Gastrocnemius medialis (tissue), 4 donors: ENCODE results near the gene SYDE1. TPM values are rescaled to one million over a fixed set of nuclear protein-coding genes. Genes with fewer than 3 reads are reported as not detected.
A peak's percentile ranks its signal among the peaks of the same experiment; 100 is the strongest.

Experiments used
- ATAC-seq, 2 donors: fragments of 150-250 bp; one replicate each; pipeline ENCODE4 v1.9.1; 2016
- DNase-seq, 2 donors: peaks; one replicate each; pipeline ENCODE4 v3.0.0-alpha.2; 2019
- H3K27ac ChIP-seq, 4 donors: fragments of 200-600 bp; sonication (generic); 1 replicate in 1 of 4; 2 replicates in 3 of 4; pipeline ENCODE4 v1.5.1; 2016 to 2018; ENCODE audit warnings: mild to moderate bottlenecking in 2 of 4, moderate library complexity in 1 of 4
- H3K27me3 ChIP-seq, 3 donors: fragments of 200-600 bp; sonication (generic) in 2 of 3; 1 replicate in 1 of 3; 2 replicates in 2 of 3; pipeline versions ENCODE4 v1.5.1 to v1.6.0; 2016 to 2019; ENCODE audit warnings: mild to moderate bottlenecking in 1 of 3, moderate library complexity in 1 of 3
- H3K36me3 ChIP-seq, 2 donors: fragments of 200-600 bp; sonication (generic) in 1 of 2; one replicate each; pipeline ENCODE4 v1.5.1; 2017 to 2018
- H3K4me1 ChIP-seq, 2 donors: fragments of 200-600 bp; sonication (generic) in 1 of 2; one replicate each; pipeline ENCODE4 v1.5.1; 2016 to 2017; ENCODE audit warnings: mild to moderate bottlenecking in 2 of 2
- H3K4me3 ChIP-seq, 4 donors: fragments of 200-600 bp; sonication (generic) in 3 of 4; 1 replicate in 1 of 4; 2 replicates in 3 of 4; pipeline ENCODE4 v1.5.1; 2016 to 2019; ENCODE audit warnings: mild to moderate bottlenecking in 2 of 4
- H3K9me3 ChIP-seq, 3 donors: fragments of 200-600 bp; sonication (generic) in 2 of 3; 1 replicate in 1 of 3; 2 replicates in 2 of 3; pipeline ENCODE4 v1.5.1; 2016 to 2019
- POLR2A ChIP-seq, 2 donors: fragments of 450-650 bp; IDR thresholded peaks; one replicate each; pipeline ENCODE4 v1.6.1; 2017; ENCODE audit warnings: antibody characterized with exemption in 2 of 2, mild to moderate bottlenecking in 2 of 2, moderate library complexity in 2 of 2
- in situ Hi-C, 4 donors: fragments of 200-750 bp; cut with MboI; loops; one replicate each; pipeline versions ENCODE4 v1.15.0 to v1.8.0; 2017; ENCODE audit warnings: low sequenced_read_pairs in 4 of 4
- intact Hi-C: fragments of 100-400 bp; cut with DNase I; formaldehyde crosslinking; loops from one replicate; pipeline ENCODE4 v1.15.1; 2023; ENCODE audit warnings: low total_unique reads
- total RNA-seq, 4 donors: library from RNA; depleted of rRNA; stranded (reverse); fragments of >200 nt; gene quantifications; one replicate each; pipeline versions ENCODE4 v1.1.0 to v1.2.3, GENCODE V29; 2016
- TF ChIP-seq, protein P1 (sequence below), 5 experiments: fragments of 450-650 bp in 3 of 5; fragments of 200-600 bp in 2 of 5; sonication (generic) in 2 of 5; IDR thresholded peaks in 4 of 5; conservative IDR thresholded peaks in 1 of 5; 1 replicate in 4 of 5; 2 replicates in 1 of 5; pipeline ENCODE4 v1.5.1; 2016 to 2019; ENCODE audit warnings: antibody characterized with exemption in 5 of 5, mild to moderate bottlenecking in 3 of 5, moderate library complexity in 3 of 5

SYDE1 gene
- total RNA-seq, 4 donors from 2014 or later: 3.2 to 6.3 (median 5.2) TPM

DNA sequence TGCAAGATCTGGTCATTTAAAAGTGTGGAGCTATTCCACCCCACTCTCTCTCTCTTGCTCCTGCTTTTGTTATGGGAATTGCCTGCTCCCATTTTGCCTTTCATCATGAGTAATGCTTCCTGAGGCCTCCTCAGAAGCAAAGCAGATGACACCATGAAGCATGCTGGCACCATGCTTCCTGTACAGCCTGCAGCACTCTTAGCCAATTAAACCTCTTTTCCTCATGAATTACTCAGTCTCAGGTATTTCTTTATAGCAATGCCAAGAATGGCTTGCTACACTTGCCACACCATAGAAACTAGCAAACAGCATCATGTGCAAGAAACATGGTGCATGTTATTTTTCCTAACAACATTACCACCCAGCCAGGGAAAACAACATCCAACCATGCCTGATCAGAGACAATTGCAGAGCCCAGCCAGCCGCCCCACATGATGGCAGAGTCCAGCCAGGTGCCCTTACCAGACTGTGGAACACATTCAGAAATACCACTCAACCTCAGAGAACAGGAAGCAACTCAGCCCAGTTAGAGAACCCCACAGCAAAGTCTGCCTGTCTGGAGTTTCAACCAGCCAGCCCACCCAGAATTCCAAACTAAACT is 36.9 kb downstream of the SYDE1 start:
- Histone ChIP-seq H3K4me3 (no peak overlapping the region), H3K36me3 (no peaks in the 10 kb centered on the region), H3K4me1 (no peaks in the 10 kb centered on the region), H3K9me3 (no peaks in the 10 kb centered on the region), H3K27me3 (peaks cover 0 to 2% (median 0%) of the 10 kb centered on the region in 3 donors), H3K27ac (no peak overlapping the region)
- in situ Hi-C loops: loop anchor here in 1 of 4 donors (10.0 kb wide), 1 partner anchor 49 kb away; no protein-coding TSS in a partner anchor
- intact Hi-C loops: no loop called here
- ATAC-seq (no peak), DNase-seq (no peak)
- TF ChIP-seq POLR2A (IDR thresholded peaks at IDR 0.05): no peak
- TF ChIP-seq, protein P1, sequence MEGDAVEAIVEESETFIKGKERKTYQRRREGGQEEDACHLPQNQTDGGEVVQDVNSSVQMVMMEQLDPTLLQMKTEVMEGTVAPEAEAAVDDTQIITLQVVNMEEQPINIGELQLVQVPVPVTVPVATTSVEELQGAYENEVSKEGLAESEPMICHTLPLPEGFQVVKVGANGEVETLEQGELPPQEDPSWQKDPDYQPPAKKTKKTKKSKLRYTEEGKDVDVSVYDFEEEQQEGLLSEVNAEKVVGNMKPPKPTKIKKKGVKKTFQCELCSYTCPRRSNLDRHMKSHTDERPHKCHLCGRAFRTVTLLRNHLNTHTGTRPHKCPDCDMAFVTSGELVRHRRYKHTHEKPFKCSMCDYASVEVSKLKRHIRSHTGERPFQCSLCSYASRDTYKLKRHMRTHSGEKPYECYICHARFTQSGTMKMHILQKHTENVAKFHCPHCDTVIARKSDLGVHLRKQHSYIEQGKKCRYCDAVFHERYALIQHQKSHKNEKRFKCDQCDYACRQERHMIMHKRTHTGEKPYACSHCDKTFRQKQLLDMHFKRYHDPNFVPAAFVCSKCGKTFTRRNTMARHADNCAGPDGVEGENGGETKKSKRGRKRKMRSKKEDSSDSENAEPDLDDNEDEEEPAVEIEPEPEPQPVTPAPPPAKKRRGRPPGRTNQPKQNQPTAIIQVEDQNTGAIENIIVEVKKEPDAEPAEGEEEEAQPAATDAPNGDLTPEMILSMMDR (IDR thresholded peaks at IDR 0.05 in 4 of 5, conservative IDR thresholded peaks at IDR 0.05 in 1 of 5): no peak

DNA sequence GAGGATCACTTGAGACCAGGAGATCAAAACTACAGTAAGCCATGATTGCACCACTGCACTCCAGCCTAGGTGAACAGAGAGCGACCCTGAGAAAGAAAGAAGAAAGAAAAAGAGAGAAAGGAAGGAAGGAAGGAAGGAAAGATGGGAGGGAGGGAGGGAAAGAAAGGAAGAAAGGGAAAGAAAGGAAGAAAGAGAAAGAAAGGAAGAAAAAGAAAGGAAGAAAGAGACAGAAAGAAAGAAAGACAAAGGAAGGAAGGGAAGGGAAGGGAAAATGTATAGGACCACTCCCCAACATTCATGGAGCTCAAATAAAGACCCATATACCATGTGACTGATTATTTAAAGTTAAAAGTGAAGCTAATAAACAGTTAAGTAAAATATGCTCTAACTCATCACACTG is 39.9 kb downstream of the SYDE1 start:
- no peaks in the 10 kb centered on the region for H3K27me3 ChIP-seq
- intact Hi-C loops: no loop called here
- H3K4me3 ChIP-seq: no peak overlapping the region
- H3K27ac ChIP-seq: no peak overlapping the region
- no peaks in the 10 kb centered on the region for H3K4me1 ChIP-seq
- H3K36me3 ChIP-seq: no peaks in the 10 kb centered on the region
- TF ChIP-seq POLR2A (IDR thresholded peaks at IDR 0.05): no peak
- TF ChIP-seq, protein P1 (IDR thresholded peaks at IDR 0.05 in 4 of 5, conservative IDR thresholded peaks at IDR 0.05 in 1 of 5): no peak
- DNase-seq (no peak), ATAC-seq (no peak)
- in situ Hi-C loops: loop anchor here in 1 of 4 donors (10.0 kb wide), 1 partner anchor 52 kb away; no protein-coding TSS in a partner anchor
- no peaks in the 10 kb centered on the region for H3K9me3 ChIP-seq

DNA sequence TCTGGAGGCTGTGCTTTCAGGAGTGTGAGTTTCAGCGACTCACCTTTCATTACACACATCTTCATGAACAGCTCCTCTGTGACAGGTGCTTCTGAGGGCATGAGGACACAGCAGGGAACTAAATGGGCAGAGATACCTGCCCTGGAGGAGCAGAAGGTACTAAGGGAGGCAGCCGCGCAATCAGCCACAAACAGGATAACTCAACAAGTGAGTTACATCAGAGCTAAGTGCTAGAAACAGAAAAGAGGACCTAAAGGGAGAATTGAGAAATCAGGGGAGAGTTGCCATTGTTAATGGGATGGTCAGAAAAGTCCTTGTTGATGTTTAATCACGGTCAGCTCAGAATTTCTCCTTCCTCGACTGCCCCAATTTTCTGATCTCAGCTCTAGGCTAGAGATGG is 42.5 kb downstream of the SYDE1 start:
- Histone ChIP-seq H3K4me1 (no peaks in the 10 kb centered on the region), H3K4me3 (no peak overlapping the region), H3K27me3 (peaks cover 0 to 3% (median 0%) of the 10 kb centered on the region in 3 donors), H3K36me3 (no peaks in the 10 kb centered on the region), H3K9me3 (no peaks in the 10 kb centered on the region), H3K27ac (no peak overlapping the region)
- in situ Hi-C loops: loop anchor here in 3 of 4 donors (5.0 to 10.0 kb wide), 2 partner anchors 55 to 57 kb away; no protein-coding TSS in a partner anchor
- intact Hi-C loops: loop anchor here (1.0 to 2.0 kb wide), 2 partner anchors 49 to 57 kb away; no protein-coding TSS in a partner anchor
- TF ChIP-seq, protein P1 (IDR thresholded peaks at IDR 0.05 in 4 of 5, conservative IDR thresholded peaks at IDR 0.05 in 1 of 5): no peak
- no peak for TF ChIP-seq POLR2A (IDR thresholded peaks at IDR 0.05)
- no peak for ATAC-seq
- DNase-seq: no peak

DNA sequence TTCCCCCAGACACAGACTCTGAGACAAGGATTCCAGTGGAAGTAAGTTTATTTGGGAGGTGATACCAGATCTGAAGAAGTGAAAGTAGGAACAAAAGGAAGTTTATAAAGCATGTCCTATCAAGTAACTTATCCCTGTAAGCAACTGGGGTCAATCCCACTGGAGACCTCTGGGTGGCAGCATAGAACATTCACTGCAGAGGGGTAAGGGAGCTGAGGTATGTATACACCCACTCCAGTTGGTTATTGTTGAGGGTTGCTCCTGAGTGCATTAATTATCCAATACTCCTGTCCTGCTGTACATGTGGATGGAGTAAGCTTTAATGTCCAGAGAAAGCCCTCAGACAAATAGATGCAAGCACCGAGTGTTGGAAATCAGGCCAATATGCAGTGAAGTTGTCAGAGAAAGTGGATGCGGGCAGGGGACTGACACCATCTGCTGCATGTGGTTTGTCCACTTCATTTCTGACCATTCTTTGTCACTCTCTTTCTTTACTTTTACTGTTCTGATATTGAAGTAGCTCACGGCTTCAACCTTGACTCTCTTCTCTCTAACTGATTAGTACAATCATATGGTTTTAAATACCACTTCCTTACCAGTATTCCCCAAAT is 46.9 kb downstream of the SYDE1 start:
- Histone ChIP-seq H3K9me3 (peaks cover 0 to 3% (median 0%) of the 10 kb centered on the region in 3 donors), H3K4me1 (no peaks in the 10 kb centered on the region), H3K4me3 (no peak overlapping the region), H3K36me3 (no peaks in the 10 kb centered on the region), H3K27me3 (peaks cover 0 to 3% (median 0%) of the 10 kb centered on the region in 3 donors), H3K27ac (no peak overlapping the region)
- DNase-seq: no peak
- TF ChIP-seq, protein P1 (IDR thresholded peaks at IDR 0.05 in 4 of 5, conservative IDR thresholded peaks at IDR 0.05 in 1 of 5): peak in 3 of 5 experiments; percentile 30 to 47 (median 31)
- TF ChIP-seq POLR2A (IDR thresholded peaks at IDR 0.05): no peak
- in situ Hi-C loops: loop anchor here in 2 of 4 donors (5.0 kb wide), 1 partner anchor 62 kb away; no protein-coding TSS in a partner anchor
- peak in 1 of 2 donors; percentile 36 for ATAC-seq
- intact Hi-C loops: no loop called here
